Ishikawa (cell line): ENCODE data around the gene DGUOK.

ENCODE experiments used
- EP300 ChIP-seq: IDR thresholded peaks from 2 replicates; pipeline ENCODE4 v1.6.1; 2012; ENCODE audit warnings: borderline replicate concordance
- MAX ChIP-seq: IDR thresholded peaks from 2 replicates; pipeline ENCODE4 v1.6.1; 2012
- RAD21 ChIP-seq: IDR thresholded peaks from 2 replicates; pipeline ENCODE4 v1.6.1; 2012; ENCODE audit warnings: low read depth
- TEAD4 ChIP-seq: IDR thresholded peaks from 2 replicates; pipeline ENCODE4 v1.6.1; 2012

GRCh38 chr2:73885406-73885805 is 41.3 kb upstream of the DGUOK start:
- TF ChIP-seq MAX (no peak), TEAD4 (no peak), EP300 (no peak), RAD21 (no peak)
